Esophagus (tissue), 2 donors: ENCODE results near the gene KCNJ12. TPM values are rescaled to one million over a fixed set of nuclear protein-coding genes. Genes with fewer than 3 reads are reported as not detected.
"Not testable (repeated sequence)": the region's sequence is repeated elsewhere in the genome, so short reads cannot be mapped to it uniquely, and the experiment has no call there.

Experiments
- H3K27ac ChIP-seq, 2 donors: one replicate each; pipeline ENCODE4 v1.5.1; 2013; ENCODE audit warnings: low read depth in 2 of 2, mild to moderate bottlenecking in 2 of 2, inconsistent platforms in 1 of 2, low read length in 1 of 2, moderate library complexity in 1 of 2
- H3K27me3 ChIP-seq, 2 donors: one replicate each; pipeline ENCODE4 v1.6.1; 2013; ENCODE audit warnings: low read length in 2 of 2, control low read depth in 1 of 2, mild to moderate bottlenecking in 1 of 2; ENCODE audit not compliant: insufficient read depth in 2 of 2, control insufficient read depth in 1 of 2
- H3K36me3 ChIP-seq, 2 donors: one replicate each; pipeline ENCODE4 v1.6.1; 2013; ENCODE audit warnings: low read length in 1 of 2; ENCODE audit not compliant: control insufficient read depth in 2 of 2, insufficient read depth in 2 of 2
- H3K4me1 ChIP-seq, 2 donors: one replicate each; pipeline ENCODE4 v1.6.1; 2013; ENCODE audit warnings: low read length in 1 of 2; ENCODE audit not compliant: control insufficient read depth in 2 of 2, insufficient read depth in 2 of 2
- H3K4me3 ChIP-seq, 2 donors: one replicate each; pipeline ENCODE4 v1.5.1; 2013; ENCODE audit warnings: low read length in 2 of 2, mild to moderate bottlenecking in 2 of 2, low read depth in 1 of 2, moderate library complexity in 1 of 2
- H3K9me3 ChIP-seq, 2 donors: one replicate each; pipeline ENCODE4 v1.6.1; 2013; ENCODE audit warnings: mild to moderate bottlenecking in 2 of 2, low read depth in 1 of 2, low read length in 1 of 2, moderate library complexity in 1 of 2; ENCODE audit not compliant: control insufficient read depth in 2 of 2, insufficient read depth in 1 of 2
- WGBS, 2 donors: extraction: QIAGEN DNeasy Blood & Tissue Kit; methylation state at CpG; one replicate each; pipeline ENCODE4 v1.1.7; 2013; 5-methylcytosine and 5-hydroxymethylcytosine counted together
- polyA plus RNA-seq, 2 donors: library from polyadenylated mRNA; stranded (reverse); fragments of 200-250 nt; gene quantifications; one replicate each; pipeline ENCODE4 v1.2.3, GENCODE V29; 2013
- donor health status: healthy with polysubstance abuse.
- donor health status: Bipolar disorder and iron deficiency.

The KCNJ12 gene
- polyA plus RNA-seq, 2 donors, result 0.06 to 0.09 TPM

DNA sequence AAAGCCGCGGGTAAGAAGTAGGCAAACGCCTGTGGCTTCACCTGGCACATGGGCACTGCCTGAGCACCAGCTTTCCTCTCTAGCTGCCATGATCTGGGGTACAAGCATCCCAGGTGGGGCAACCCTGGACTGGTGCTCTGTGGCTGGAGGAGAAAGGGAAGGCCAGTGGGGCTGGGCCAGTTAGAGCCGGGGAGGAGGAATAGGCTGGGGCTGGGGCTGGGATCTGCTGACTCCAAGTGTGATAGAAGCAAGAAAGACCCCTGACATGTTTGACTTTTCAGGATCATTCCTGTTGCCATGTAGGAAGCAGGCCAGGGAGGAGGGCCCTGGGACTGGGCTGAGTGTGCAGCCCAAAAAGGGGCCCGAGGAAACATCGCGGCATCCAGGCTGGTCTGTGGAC, 48.5 kb downstream of the KCNJ12 start:
- H3K9me3 ChIP-seq, H3K4me1 ChIP-seq, H3K4me3 ChIP-seq, H3K27me3 ChIP-seq, H3K27ac ChIP-seq, H3K36me3 ChIP-seq: not testable (repeated sequence)
- WGBS, 2 donors, result 85 to 92% methylated on average over 7 of the region's 7 CpGs

DNA sequence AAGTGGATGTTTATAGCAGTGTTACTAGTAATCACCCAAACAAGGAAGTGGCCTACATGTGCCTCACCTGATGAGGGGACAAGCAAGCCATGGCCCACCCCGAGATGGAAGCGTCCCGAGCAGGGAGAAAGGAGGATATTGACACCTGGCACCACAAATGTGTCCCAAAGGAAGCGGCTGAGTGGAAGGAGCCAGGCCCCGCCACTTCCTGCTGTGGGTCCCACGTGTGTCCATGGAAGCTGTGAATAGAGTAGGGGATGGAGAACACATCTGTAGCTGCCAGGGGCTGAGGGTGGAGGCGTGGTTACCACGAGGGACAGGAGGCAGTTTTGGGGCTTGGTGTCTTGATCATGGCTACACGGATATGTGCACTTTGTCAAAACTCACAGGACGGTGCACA, 49.2 kb downstream of the KCNJ12 start:
- Histone ChIP-seq H3K27me3 (no peaks in the 10 kb centered on the region), H3K4me1 (no peaks in the 10 kb centered on the region), H3K36me3 (no peaks in the 10 kb centered on the region), H3K4me3 (no peak overlapping the region), H3K27ac (no peak overlapping the region), H3K9me3 (no peaks in the 10 kb centered on the region)
- WGBS, 2 donors, result 79 to 81% methylated on average over 10 of the region's 10 CpGs

DNA sequence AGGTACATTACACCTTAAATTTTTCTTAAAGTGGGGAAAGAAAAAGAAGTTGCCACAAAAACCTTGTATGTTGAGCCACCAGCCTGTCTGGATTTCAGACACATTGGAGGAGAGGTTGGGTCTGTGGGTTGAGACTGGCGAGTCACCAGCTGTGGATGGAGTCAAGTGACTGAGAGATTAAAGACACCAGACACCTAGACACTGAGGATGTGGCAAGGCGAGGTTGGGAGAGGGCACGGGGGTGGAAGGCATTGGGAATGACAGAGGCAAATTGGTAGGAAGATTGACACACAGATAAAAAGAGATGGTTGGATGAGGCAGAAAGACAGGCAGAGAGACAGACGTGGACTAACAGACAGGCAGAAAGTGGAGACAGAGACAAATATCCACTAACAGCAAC, 49.6 kb downstream of the KCNJ12 start:
- no peaks in the 10 kb centered on the region for H3K9me3 ChIP-seq
- H3K27ac ChIP-seq, result no peak overlapping the region
- H3K4me1 ChIP-seq, result no peaks in the 10 kb centered on the region
- 58 to 66% methylated on average over 4 of the region's 4 CpGs for WGBS, 2 donors
- H3K36me3 ChIP-seq, result no peaks in the 10 kb centered on the region
- no peaks in the 10 kb centered on the region for H3K27me3 ChIP-seq
- no peak overlapping the region for H3K4me3 ChIP-seq

- not testable (repeated sequence) for H3K27me3 ChIP-seq, H3K36me3 ChIP-seq, H3K4me3 ChIP-seq, H3K4me1 ChIP-seq, H3K9me3 ChIP-seq, H3K27ac ChIP-seq
- 81 to 82% methylated on average over 8 of the region's 8 CpGs for WGBS, 2 donors
Observed at GRCh38 chr17:21426246-21426645, 50.1 kb downstream of the KCNJ12 start.

- not testable (repeated sequence) for H3K27me3 ChIP-seq, H3K9me3 ChIP-seq, H3K36me3 ChIP-seq, H3K4me3 ChIP-seq, H3K4me1 ChIP-seq, H3K27ac ChIP-seq
- WGBS, 2 donors, result 87 to 89% methylated on average over 7 of the region's 8 CpGs
Observed at GRCh38 chr17:21426876-21427275, 50.7 kb downstream of the KCNJ12 start.

GRCh38 chr17:21427727-21428126, 51.6 kb downstream of the KCNJ12 start:
- no CpG with 5 or more reads among the region's 3 CpGs for WGBS, 2 donors
- not testable (repeated sequence) for H3K27me3 ChIP-seq, H3K9me3 ChIP-seq, H3K36me3 ChIP-seq, H3K4me3 ChIP-seq, H3K4me1 ChIP-seq, H3K27ac ChIP-seq

GRCh38 chr17:21428752-21429424, 52.7 kb downstream of the KCNJ12 start:
- H3K27me3 ChIP-seq, H3K27ac ChIP-seq, H3K9me3 ChIP-seq, H3K4me3 ChIP-seq, H3K36me3 ChIP-seq, H3K4me1 ChIP-seq: not testable (repeated sequence)
- WGBS, 2 donors, result 61 to 66% methylated on average over 5 of the region's 5 CpGs

DNA sequence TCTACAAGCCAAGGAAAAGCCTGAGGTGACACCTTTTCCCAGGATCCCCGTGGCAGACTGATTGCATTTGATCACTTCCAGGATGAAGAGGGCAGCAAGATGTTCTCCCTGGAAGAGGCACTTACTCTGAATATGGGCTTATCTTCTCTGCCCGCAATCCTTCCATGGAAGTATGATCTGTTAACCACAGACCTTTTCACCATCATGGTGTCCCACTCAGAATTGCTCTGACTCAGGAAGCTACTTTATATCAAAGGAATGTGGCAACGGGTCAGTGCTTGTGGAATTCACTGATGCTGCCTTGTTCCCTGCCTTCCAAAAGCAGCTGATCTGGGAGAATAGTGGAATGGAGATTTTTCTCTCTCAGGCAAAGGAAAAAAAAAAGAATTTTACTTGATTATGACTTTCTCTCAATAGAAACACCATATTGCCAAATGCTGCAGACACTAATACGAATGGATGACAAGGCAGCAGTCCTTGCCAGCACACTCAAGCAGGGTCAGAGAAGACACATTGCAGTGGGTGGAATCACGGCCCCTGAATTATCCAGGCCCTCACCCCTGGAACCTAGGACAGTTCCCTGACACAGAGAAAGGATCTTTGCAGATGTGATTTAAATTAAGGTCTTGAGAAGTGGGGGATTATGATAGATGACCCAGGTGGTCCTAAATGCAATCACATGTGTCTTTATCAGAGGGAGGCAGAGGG, 53.9 kb downstream of the KCNJ12 start:
- H3K4me3 ChIP-seq, H3K27me3 ChIP-seq, H3K36me3 ChIP-seq, H3K4me1 ChIP-seq, H3K27ac ChIP-seq, H3K9me3 ChIP-seq: not testable (repeated sequence)
- 60 to 66% methylated on average over 4 of the region's 5 CpGs for WGBS, 2 donors

DNA sequence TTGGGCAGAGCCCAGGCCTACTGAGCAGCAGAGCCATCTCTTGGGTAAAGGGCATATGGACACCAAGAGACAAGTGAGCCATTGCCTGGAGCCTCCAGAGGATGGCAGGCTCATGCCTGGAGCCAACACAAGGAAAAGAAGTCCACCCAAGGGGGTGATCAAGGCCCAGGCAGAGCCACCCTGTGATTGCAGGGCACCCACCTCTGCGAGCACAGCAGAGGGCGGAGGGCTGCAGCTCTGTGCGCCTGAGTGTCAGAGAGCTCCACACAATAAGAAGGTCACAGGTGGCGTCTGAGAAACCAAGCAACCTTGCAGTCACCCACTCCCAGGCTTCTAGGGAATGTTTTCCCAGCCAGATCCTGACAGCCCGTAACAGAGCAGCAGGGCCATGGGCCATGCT, 57.8 kb downstream of the KCNJ12 start:
- 91 to 92% methylated on average over 5 of the region's 5 CpGs for WGBS, 2 donors

DNA sequence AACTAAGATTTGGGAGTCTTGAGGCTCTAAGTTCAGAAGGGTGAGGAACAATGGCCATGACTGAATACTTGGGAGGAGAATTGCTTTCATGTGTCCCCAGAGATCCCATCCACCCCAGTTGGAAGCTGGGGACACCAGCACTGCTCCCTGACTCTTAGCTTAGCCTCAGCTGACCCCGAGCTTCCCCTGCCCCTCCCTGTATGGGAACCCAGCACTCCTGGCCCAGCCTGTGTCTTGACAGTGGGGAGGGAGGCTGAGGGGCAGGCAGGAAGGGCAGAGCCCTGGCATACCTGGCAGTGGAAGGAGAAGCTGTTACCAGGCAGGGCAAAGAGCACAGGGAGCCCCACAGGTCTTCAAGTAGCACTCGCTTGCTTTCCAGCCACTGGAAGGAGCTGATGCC, 58.8 kb downstream of the KCNJ12 start:
- not testable (repeated sequence) for H3K27ac ChIP-seq, H3K36me3 ChIP-seq, H3K4me1 ChIP-seq, H3K27me3 ChIP-seq, H3K9me3 ChIP-seq, H3K4me3 ChIP-seq
- WGBS, 2 donors, result 51 to 66% methylated on average over 2 of the region's 2 CpGs

More for the DNA sequence above, 57.8 kb downstream of the KCNJ12 start:
- H3K27me3 ChIP-seq, H3K4me3 ChIP-seq, H3K36me3 ChIP-seq, H3K9me3 ChIP-seq, H3K4me1 ChIP-seq, H3K27ac ChIP-seq: not testable (repeated sequence)
